Measurements from ENCODE around the gene RREB1.

- TF ChIP-seq CTCF (IDR thresholded peaks at IDR 0.05; ENCODE audit: poor library complexity, severe bottlenecking), result no peak
- TF ChIP-seq REST (IDR thresholded peaks at IDR 0.05; ENCODE audit: borderline replicate concordance), result no peak
- no peak for TF ChIP-seq RAD21 (conservative IDR thresholded peaks at IDR 0.05)
- no peak for TF ChIP-seq SMC3 (conservative IDR thresholded peaks at IDR 0.05; ENCODE audit: poor library complexity)
- TF ChIP-seq EZH2 (IDR thresholded peaks at IDR 0.05; ENCODE audit: borderline replicate concordance, insufficient read depth, low read length, poor library complexity, severe bottlenecking), result no peak
- no peak for TF ChIP-seq TAF1 (IDR thresholded peaks at IDR 0.05; ENCODE audit: low read depth)
- TF ChIP-seq POLR2AphosphoS5 (IDR thresholded peaks at IDR 0.05), result no peak
- no peak for TF ChIP-seq EP300 (conservative IDR thresholded peaks at IDR 0.05; ENCODE audit: poor library complexity, severe bottlenecking)
- TF ChIP-seq MXI1 (conservative IDR thresholded peaks at IDR 0.05; ENCODE audit: poor library complexity, severe bottlenecking), result no peak
These were observed 39.4 kb downstream of the RREB1 start for GRCh38 chr6:7147051-7147671.
